ENCODE results near the gene SLC30A10.
A peak's percentile ranks its signal among the peaks of the same experiment; 100 is the strongest.
"Not testable (repeated sequence)": the region's sequence is repeated elsewhere in the genome, so short reads cannot be mapped to it uniquely, and the experiment has no call there.

Gene SLC30A10

GRCh38 chr1:219927956-219928790 lies at the start of gene SLC30A10:
TSS of gene SLC30A10 (minus strand) at chr1:219928557. CDS start at chr1:219928440, 117 bp downstream.
- peak; percentile 3 for DNase-seq (ENCODE audit: low read depth)

- no peak for DNase-seq (ENCODE audit: low read depth)
Measured at GRCh38 chr1:219973213-219973612, 44.9 kb upstream of the SLC30A10 start.

- no peak for DNase-seq (ENCODE audit: low read depth)
Measured at GRCh38 chr1:219967361-219967760, 39.0 kb upstream of the SLC30A10 start.

GRCh38 chr1:219966071-219966349 lies 37.7 kb upstream of the SLC30A10 start:
- no peak for DNase-seq (ENCODE audit: low read depth)

- peak; percentile 17 for DNase-seq (ENCODE audit: low read depth)
Measured at GRCh38 chr1:219965285-219966070, 37.1 kb upstream of the SLC30A10 start.

- DNase-seq (ENCODE audit: low read depth), result no peak
Measured at GRCh38 chr1:219963432-219963831, 35.1 kb upstream of the SLC30A10 start.

- DNase-seq (ENCODE audit: low read depth), result no peak
Measured at GRCh38 chr1:219961684-219962083, 33.3 kb upstream of the SLC30A10 start.

- DNase-seq (ENCODE audit: low read depth), result no peak
Measured at GRCh38 chr1:219959540-219960203, 31.3 kb upstream of the SLC30A10 start.

- DNase-seq (ENCODE audit: low read depth), result no peak
Measured at GRCh38 chr1:219958875-219959417, 30.6 kb upstream of the SLC30A10 start.

- DNase-seq (ENCODE audit: low read depth), result no peak
Measured at GRCh38 chr1:219954736-219955421, 26.5 kb upstream of the SLC30A10 start.

GRCh38 chr1:219954052-219954451 lies 25.7 kb upstream of the SLC30A10 start:
- DNase-seq (ENCODE audit: low read depth), result no peak

- DNase-seq (ENCODE audit: low read depth), result no peak
Measured at GRCh38 chr1:219952361-219952760, 24.0 kb upstream of the SLC30A10 start.

- not testable (repeated sequence) for DNase-seq (ENCODE audit: low read depth)
Measured at GRCh38 chr1:219949227-219949626, 20.9 kb upstream of the SLC30A10 start.

- DNase-seq (ENCODE audit: low read depth), result not testable (repeated sequence)
Measured at GRCh38 chr1:219948766-219949165, 20.4 kb upstream of the SLC30A10 start.

- DNase-seq (ENCODE audit: low read depth), result no peak
Measured at GRCh38 chr1:219945795-219946194, 17.4 kb upstream of the SLC30A10 start.

GRCh38 chr1:219941179-219942118 lies 13.1 kb upstream of the SLC30A10 start:
- no peak for DNase-seq (ENCODE audit: low read depth)

GRCh38 chr1:219940707-219941106 lies 12.3 kb upstream of the SLC30A10 start:
- DNase-seq (ENCODE audit: low read depth), result no peak

- no peak for DNase-seq (ENCODE audit: low read depth)
Measured at GRCh38 chr1:219938706-219939105, 10.3 kb upstream of the SLC30A10 start.

GRCh38 chr1:219933763-219934162 lies 5.4 kb upstream of the SLC30A10 start:
- DNase-seq (ENCODE audit: low read depth), result not testable (repeated sequence)

- DNase-seq (ENCODE audit: low read depth), result no peak
Measured at GRCh38 chr1:219931033-219931432, 2.7 kb upstream of the SLC30A10 start.

- no peak for DNase-seq (ENCODE audit: low read depth)
Measured at GRCh38 chr1:219928791-219929118, 398 bp upstream of the SLC30A10 start.

Measured in fibroblast of gingiva (primary cell).